ENCODE data around the gene TUBB.

DNA sequence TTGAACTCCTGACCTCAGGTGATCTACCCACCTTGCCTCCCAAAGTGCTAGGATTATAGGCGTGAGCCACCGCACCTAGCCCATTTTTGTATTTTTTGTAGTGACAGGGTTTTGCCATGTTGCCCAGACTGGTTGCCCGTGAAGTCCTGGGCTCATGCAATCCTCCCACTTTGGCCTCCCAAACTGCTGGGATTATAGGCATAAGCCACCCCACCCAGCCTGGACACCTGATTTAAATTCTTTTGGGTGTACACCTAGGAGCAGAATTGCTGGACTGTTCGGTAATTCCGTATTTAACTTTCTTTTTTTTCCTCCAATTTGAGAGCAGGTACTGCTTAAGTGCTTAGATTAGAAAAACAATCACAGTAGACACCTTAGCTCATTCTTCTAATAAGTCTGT is 23.7 kb upstream of the TUBB start:
- TF ChIP-seq, protein P1, sequence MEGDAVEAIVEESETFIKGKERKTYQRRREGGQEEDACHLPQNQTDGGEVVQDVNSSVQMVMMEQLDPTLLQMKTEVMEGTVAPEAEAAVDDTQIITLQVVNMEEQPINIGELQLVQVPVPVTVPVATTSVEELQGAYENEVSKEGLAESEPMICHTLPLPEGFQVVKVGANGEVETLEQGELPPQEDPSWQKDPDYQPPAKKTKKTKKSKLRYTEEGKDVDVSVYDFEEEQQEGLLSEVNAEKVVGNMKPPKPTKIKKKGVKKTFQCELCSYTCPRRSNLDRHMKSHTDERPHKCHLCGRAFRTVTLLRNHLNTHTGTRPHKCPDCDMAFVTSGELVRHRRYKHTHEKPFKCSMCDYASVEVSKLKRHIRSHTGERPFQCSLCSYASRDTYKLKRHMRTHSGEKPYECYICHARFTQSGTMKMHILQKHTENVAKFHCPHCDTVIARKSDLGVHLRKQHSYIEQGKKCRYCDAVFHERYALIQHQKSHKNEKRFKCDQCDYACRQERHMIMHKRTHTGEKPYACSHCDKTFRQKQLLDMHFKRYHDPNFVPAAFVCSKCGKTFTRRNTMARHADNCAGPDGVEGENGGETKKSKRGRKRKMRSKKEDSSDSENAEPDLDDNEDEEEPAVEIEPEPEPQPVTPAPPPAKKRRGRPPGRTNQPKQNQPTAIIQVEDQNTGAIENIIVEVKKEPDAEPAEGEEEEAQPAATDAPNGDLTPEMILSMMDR (conservative IDR thresholded peaks at IDR 0.05; ENCODE audit: low read length): no peak
- no peak for TF ChIP-seq EZH2phosphoT487 (IDR thresholded peaks at IDR 0.05; ENCODE audit: borderline replicate concordance, low read depth, low read length)

Data from OCI-LY7 (cell line).